ENCODE measurements around the gene TSPOAP1. TPM values are rescaled to one million over a fixed set of nuclear protein-coding genes. Genes with fewer than 3 reads are reported as not detected.
"Not testable (repeated sequence)": the region's sequence is repeated elsewhere in the genome, so short reads cannot be mapped to it uniquely, and the experiment has no call there.

The TSPOAP1 gene
- polyA plus RNA-seq, 3 donors from 2014 or later, result 7.1 to 32.1 (median 8.4) TPM

GRCh38 chr17:58343131-58343530, 14.5 kb upstream of the TSPOAP1 start:
- Mint-ChIP-seq H3K36me3 (peaks cover 22 to 46% (median 27%) of the 10 kb centered on the region in 3 donors), H3K27me3 (ENCODE audit: low read depth in 3 of 3) (peaks cover 12 to 27% (median 18%) of the 10 kb centered on the region in 3 donors), H3K4me1 (peaks cover 84 to 99% of the 10 kb centered on the region in 2 donors), H3K27ac (peak overlapping the region; percentile 94 to 99 (median 96)), H3K4me3 (peak overlapping the region; percentile 80 to 95 (median 85)), H3K9me3 (no peaks in the 10 kb centered on the region)
- no peak for DNase-seq

DNA sequence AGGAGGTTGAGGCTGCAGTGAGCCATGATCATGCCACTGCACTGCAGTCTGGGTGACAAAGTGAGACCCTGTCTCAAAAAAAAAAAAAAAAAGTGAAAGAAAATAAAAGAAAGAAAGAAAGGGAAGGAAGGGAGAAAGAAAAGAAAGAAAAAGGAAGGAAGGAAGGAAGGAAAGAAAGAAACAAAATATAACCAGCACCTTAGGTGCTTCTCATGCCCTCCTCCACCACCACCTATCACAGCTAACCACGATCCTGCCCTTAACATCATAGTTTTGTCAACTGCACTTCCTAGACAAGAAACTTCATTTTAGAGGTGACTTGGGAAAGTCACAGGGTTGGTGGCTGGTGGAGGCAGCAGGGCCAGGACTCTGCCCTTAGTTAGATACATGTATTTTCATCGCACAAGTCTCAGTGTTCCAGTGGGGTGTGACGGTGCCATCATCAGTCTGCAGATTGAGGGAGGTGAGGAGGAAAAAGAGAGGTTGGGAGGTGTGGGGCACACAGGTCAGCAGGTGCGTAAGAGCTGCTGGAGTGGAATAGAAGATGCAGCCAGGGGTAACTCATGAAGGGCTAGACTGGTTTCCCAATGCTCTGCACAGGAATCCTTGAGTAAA, 13.4 kb upstream of the TSPOAP1 start:
- Mint-ChIP-seq H3K4me1 (peaks cover 89 to 95% of the 10 kb centered on the region in 2 donors), H3K27ac (peak overlapping the region; percentile 94 to 99 (median 96)), H3K27me3 (ENCODE audit: low read depth in 3 of 3) (peaks cover 12 to 39% (median 29%) of the 10 kb centered on the region in 3 donors), H3K9me3 (no peaks in the 10 kb centered on the region), H3K36me3 (peaks cover 12 to 36% (median 17%) of the 10 kb centered on the region in 3 donors), H3K4me3 (peak overlapping the region; percentile 80 to 95 (median 85))
- no peak for DNase-seq

DNA sequence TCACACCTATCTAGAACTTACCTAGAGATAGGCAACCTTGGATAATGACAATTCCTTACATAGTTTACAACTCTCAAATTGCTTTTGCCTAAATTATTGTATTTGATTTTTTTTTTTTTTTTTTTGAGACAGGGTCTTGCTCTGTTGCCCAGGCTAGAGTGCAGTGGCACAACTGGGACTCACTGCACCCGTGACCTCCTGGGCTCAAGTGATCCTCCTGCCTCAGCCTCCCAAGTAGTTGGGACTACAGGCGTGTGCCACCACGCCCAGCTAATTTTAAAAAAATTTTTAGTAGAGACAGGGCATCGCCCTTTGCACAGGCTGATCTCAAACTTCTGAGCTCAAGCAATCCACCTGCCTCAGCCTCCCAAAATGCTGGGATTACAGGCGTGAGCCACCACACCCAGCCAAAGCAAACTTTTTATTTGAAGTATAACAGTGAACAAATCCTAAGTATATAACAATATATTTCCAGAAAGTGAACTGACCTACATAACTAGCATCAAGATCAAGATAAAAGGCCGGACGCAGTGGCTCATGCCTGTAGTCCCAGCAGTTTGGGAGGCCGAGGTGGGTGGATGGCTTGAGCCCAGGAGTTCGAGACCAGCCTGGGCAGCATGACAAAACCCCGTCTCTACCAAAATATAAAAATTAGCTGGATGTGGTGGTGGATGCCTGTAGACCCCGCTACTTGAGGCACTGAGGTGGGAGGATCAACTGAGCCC, 12.7 kb upstream of the TSPOAP1 start:
- Mint-ChIP-seq H3K4me1 (peaks cover 94 to 96% of the 10 kb centered on the region in 2 donors), H3K36me3 (peaks cover 11 to 32% (median 13%) of the 10 kb centered on the region in 3 donors), H3K4me3 (peak overlapping the region; percentile 85 to 95 (median 93)), H3K27me3 (ENCODE audit: low read depth in 3 of 3) (peaks cover 12 to 37% (median 30%) of the 10 kb centered on the region in 3 donors), H3K27ac (peak overlapping the region; percentile 94 to 99 (median 96))
- DNase-seq, H3K9me3 Mint-ChIP-seq: not testable (repeated sequence)

DNA sequence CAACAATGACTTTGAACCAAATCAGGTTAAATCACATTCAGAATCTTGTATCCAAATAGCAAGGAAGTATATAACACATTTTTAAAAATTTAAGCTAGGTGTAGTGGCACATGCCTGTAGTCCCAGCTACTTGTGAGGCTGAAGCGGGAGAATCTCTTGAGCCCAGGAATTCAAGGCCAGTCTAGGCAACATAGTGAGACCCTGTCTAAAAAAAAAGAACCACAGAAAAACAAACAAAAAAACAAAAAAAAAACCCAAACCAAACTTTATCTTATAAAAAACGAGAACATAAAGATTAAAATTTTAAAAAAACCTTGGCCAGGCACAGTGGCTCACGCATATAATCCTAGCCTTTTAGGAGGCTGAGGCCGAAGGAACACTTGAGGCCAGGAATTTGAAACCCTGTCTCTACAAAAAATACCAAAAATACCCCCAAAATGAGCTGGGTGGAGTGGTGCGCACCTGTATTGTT, 11.8 kb upstream of the TSPOAP1 start:
- Mint-ChIP-seq H3K27ac (peak overlapping the region; percentile 94 to 99 (median 96)), H3K4me3 (peak overlapping the region; percentile 85 to 95 (median 93)), H3K9me3 (no peaks in the 10 kb centered on the region), H3K36me3 (peaks cover 10 to 25% (median 13%) of the 10 kb centered on the region in 3 donors), H3K4me1 (peaks cover 94 to 96% of the 10 kb centered on the region in 2 donors), H3K27me3 (ENCODE audit: low read depth in 3 of 3) (peaks cover 12 to 42% (median 30%) of the 10 kb centered on the region in 3 donors)
- no peak for DNase-seq

DNA sequence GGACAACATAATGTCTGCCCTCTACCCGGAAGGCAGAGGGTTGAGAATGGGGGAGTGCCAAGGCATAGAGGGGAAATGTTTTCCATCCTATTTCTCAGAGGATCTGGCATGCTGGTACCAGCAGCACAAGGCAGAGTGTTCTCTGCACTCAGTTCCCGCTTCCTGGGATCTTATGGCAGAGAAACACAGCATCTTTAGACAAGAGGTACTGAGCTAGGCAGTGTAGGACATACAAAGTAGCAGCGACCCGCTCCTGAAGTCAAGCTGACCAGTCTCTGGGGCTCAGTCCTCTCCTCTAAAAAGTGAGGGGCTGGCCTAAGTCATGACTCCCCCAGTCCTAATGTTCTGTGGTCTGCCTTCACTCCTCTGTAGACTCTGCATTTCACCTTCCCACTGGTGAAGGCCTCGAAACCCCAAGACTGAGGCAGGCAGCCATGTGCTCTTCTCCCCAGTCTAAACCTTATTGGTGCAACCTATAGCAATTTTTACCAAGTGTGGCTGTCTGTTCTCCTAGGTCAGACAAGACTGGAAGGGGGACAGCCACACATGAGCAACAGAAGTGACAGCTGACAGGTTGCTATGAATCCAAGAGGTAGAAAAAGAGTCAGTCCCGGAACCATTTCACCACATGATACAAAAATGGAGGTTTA, 11.3 kb upstream of the TSPOAP1 start:
- Mint-ChIP-seq H3K4me1 (peaks cover 94 to 96% of the 10 kb centered on the region in 2 donors), H3K27me3 (ENCODE audit: low read depth in 3 of 3) (peaks cover 12 to 37% (median 30%) of the 10 kb centered on the region in 3 donors), H3K9me3 (no peaks in the 10 kb centered on the region), H3K4me3 (peak overlapping the region; percentile 85 to 95 (median 93)), H3K27ac (peak overlapping the region; percentile 94 to 99 (median 96)), H3K36me3 (peaks cover 5 to 19% (median 10%) of the 10 kb centered on the region in 3 donors)
- DNase-seq, result peak in 2 of 3 donors; percentile 47 to 50

GRCh38 chr17:58338841-58339754, 10.5 kb upstream of the TSPOAP1 start:
- H3K27ac Mint-ChIP-seq, result peak overlapping the region; percentile 94 to 99 (median 96)
- H3K4me1 Mint-ChIP-seq, result peaks cover 94 to 96% of the 10 kb centered on the region in 2 donors
- no peaks in the 10 kb centered on the region for H3K9me3 Mint-ChIP-seq
- H3K27me3 Mint-ChIP-seq (ENCODE audit: low read depth in 3 of 3), result peaks cover 7 to 29% (median 25%) of the 10 kb centered on the region in 3 donors
- peak; percentile 55 to 65 (median 61) for DNase-seq
- H3K4me3 Mint-ChIP-seq, result peak overlapping the region; percentile 85 to 95 (median 93)
- peaks cover 3 to 15% (median 8%) of the 10 kb centered on the region in 3 donors for H3K36me3 Mint-ChIP-seq

- Mint-ChIP-seq H3K27ac (peak overlapping the region; percentile 94 to 99 (median 96)), H3K27me3 (ENCODE audit: low read depth in 3 of 3) (peaks cover 7 to 29% (median 26%) of the 10 kb centered on the region in 3 donors), H3K4me1 (peaks cover 94 to 96% of the 10 kb centered on the region in 2 donors), H3K36me3 (peaks cover 3 to 13% (median 8%) of the 10 kb centered on the region in 3 donors), H3K9me3 (no peaks in the 10 kb centered on the region), H3K4me3 (peak overlapping the region; percentile 85 to 95 (median 93))
- no peak for DNase-seq
Observed at GRCh38 chr17:58338454-58338840, 9.9 kb upstream of the TSPOAP1 start.

DNA sequence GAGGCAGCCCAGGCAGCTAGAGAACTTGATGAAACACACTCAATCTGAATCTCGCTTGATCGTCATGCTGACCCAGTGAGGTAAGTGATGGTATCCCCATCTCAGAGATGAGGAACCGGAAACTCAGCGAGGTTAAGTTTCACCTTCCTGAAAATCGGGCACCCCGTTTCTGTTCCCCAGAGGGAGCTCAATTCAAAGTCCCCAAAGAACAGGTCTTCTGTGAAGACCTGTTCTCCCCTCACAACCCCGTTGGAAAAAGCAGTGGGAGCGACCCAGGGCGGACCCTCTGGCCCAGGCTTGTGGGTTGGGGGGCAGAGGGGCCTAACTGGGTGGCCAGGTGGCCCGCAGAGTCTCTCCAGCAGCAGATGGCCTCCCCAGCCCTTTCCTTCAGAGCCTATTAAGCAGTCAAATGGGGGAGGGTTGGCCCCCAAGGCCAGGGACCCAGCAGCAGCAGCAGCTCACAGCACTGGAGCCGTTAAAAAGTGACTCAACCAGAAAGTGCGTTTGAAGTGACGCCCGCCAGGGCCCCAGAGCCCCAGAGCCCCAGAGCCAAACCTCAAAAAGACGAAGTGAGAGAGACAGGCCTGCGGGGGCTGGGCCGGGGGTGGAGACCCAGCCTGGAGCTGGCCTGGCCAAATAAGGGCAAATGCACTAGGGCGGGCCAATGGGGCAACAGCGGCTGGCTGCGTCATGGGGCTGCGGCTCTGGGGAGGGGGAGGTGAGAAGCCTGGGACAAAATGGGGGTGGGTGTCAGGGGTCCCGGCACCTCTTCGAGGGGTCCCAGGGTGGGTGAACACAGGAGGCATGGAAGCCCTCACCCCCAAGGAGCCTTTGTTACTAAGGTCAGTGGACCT, 9.2 kb upstream of the TSPOAP1 start:
- Mint-ChIP-seq H3K27me3 (ENCODE audit: low read depth in 3 of 3) (peaks cover 9 to 31% (median 28%) of the 10 kb centered on the region in 3 donors), H3K36me3 (peaks cover 3 to 11% (median 8%) of the 10 kb centered on the region in 3 donors), H3K4me1 (peaks cover 89 to 90% of the 10 kb centered on the region in 2 donors), H3K4me3 (peak overlapping the region; percentile 85 to 95 (median 93)), H3K27ac (peak overlapping the region; percentile 94 to 99 (median 96)), H3K9me3 (no peaks in the 10 kb centered on the region)
- DNase-seq, result peak; percentile 95 to 96 (median 96)

- Mint-ChIP-seq H3K27me3 (ENCODE audit: low read depth in 3 of 3) (peaks cover 13 to 36% (median 31%) of the 10 kb centered on the region in 3 donors), H3K9me3 (peaks cover 0 to under 1% (median 0%) of the 10 kb centered on the region in 6 donors), H3K4me3 (peak overlapping the region; percentile 85 to 95 (median 93)), H3K4me1 (peaks cover 83% of the 10 kb centered on the region in 2 donors), H3K36me3 (peaks cover 3 to 10% (median 7%) of the 10 kb centered on the region in 3 donors), H3K27ac (peak overlapping the region; percentile 94 to 99 (median 96))
- DNase-seq, result peak; percentile 70 to 73 (median 72)
Observed at GRCh38 chr17:58337210-58337599, 8.6 kb upstream of the TSPOAP1 start.

DNA sequence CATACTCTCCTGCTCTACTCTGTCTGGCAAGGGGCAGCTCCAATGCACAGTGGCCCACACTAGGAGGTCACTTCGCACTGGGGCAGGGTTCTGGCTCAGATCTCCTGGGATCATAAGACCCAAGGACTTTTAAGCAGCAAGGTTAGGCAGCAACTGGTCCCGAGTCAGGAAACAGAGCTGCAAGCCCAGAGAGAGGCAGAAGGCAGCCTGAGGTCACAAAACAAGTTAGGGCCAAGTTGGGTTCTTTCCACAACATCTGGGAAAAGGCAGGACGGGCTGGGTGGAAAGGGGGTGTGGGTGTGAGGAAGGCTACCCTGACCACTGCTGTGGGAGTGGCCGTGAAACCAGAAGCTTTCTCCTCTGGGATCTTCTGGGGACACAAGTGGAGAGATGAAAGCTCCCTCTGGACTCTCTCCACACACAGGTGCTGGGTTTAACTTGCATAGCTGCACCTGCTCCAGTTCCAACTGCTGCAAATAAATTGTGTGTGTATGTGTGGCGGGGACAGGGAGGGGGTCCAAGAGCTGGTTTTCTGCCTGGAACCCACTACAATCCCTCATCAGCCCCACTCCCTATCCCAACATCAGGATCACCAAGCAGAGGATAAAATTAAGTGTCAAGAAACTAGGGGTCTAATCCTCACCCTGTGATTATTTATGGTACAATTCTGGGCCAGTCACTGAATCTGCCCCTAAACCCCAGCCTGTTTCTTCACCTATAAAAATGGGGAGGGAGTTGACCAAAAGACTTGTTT, 8.0 kb upstream of the TSPOAP1 start:
- DNase-seq, result no peak
- peaks cover 0 to 3% (median 0%) of the 10 kb centered on the region in 6 donors for H3K9me3 Mint-ChIP-seq
- peak overlapping the region; percentile 85 to 95 (median 93) for H3K4me3 Mint-ChIP-seq
- peaks cover 19 to 41% (median 37%) of the 10 kb centered on the region in 3 donors for H3K27me3 Mint-ChIP-seq (ENCODE audit: low read depth in 3 of 3)
- peaks cover under 1 to 11% (median 5%) of the 10 kb centered on the region in 3 donors for H3K36me3 Mint-ChIP-seq
- peak overlapping the region; percentile 94 to 99 (median 96) for H3K27ac Mint-ChIP-seq
- H3K4me1 Mint-ChIP-seq, result peaks cover 77 to 78% of the 10 kb centered on the region in 2 donors

- H3K4me3 Mint-ChIP-seq, result peak overlapping the region; percentile 85 to 95 (median 93)
- H3K9me3 Mint-ChIP-seq, result peaks cover 0 to 3% (median 0%) of the 10 kb centered on the region in 6 donors
- H3K36me3 Mint-ChIP-seq, result peaks cover 7 to 19% (median 12%) of the 10 kb centered on the region in 3 donors
- DNase-seq, result peak; percentile 81 to 84 (median 83)
- peaks cover 70 to 73% of the 10 kb centered on the region in 2 donors for H3K4me1 Mint-ChIP-seq
- H3K27ac Mint-ChIP-seq, result peak overlapping the region; percentile 94 to 99 (median 96)
- peaks cover 24 to 48% (median 44%) of the 10 kb centered on the region in 3 donors for H3K27me3 Mint-ChIP-seq (ENCODE audit: low read depth in 3 of 3)
Observed at GRCh38 chr17:58335779-58336455, 7.3 kb upstream of the TSPOAP1 start.

All from immature natural killer cell (primary cell).